HG03159 (cell line): ENCODE data around the gene KIAA1328.
"Not testable (repeated sequence)": the region's sequence is repeated elsewhere in the genome, so short reads cannot be mapped to it uniquely, and the experiment has no call there.

Source experiments
- ATAC-seq: cut with Tn5 transposase; IDR thresholded peaks from one replicate; pipeline ENCODE4 v1.9.1; 2021; ENCODE audit warnings: mild to moderate bottlenecking, moderate library complexity; ENCODE audit not compliant: unreplicated experiment

The KIAA1328 gene

DNA sequence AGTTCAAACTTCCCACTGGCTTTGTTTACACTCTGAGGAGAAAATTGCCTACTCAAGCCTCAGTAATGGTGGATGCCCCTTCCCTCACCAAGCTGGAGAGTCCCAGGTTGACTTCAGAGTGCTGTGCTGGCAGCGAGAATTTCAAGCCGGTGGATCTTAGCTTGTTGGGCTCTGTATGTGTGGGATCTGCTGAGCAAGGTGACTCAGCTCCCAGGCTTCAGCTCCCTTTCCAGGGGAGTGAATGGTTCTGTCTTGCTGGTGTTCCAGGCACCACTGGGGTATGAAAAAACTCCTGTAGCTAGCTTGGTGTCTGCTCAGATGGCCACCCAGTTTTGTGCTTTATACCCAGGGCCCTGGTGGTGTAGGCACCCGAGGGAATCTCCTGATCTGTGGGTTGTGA, 50.9 kb downstream of the KIAA1328 start:
- not testable (repeated sequence) for ATAC-seq

DNA sequence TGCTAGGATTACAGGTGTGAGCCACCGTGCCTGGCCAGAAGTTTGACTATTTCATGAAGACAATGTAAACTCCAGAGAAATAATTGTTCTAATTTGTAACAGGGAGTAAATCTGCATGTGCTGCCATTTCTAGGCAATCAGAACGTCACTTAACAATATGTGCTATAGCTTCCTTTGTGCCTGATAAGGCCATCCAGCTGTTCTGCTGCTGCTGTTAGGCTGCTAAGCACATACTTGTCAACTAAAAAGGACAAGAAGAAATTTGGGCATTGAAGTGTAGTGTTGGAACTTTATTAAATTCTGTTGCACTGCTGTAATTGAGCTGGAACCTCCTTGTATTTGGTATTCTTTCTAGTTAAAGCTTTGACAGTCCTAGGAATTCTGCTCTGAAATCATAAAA, 57.1 kb downstream of the KIAA1328 start:
- no peak for ATAC-seq

- no peak for ATAC-seq
Measured at GRCh38 chr18:36887114-36887513, 58.2 kb downstream of the KIAA1328 start.

- no peak for ATAC-seq
Measured at GRCh38 chr18:36887864-36888263, 58.9 kb downstream of the KIAA1328 start.

DNA sequence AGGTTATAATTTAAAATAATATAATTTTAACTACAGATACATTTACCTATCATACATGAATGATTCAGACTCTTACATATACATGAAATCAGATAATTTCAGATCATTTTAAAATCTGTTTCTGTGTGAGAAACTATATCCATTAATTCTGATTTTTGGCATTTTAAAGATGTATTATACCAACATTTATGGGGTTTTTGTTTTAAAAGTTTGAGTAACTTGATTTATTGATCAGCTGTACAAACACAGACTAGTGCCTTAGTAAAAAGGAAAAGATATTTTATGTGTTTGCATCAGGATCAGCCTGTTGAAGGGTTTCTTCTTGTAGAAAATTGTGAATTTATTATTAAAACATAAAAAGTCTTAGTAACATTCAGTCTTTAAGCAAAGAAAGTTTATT, 59.9 kb downstream of the KIAA1328 start:
- ATAC-seq: no peak

DNA sequence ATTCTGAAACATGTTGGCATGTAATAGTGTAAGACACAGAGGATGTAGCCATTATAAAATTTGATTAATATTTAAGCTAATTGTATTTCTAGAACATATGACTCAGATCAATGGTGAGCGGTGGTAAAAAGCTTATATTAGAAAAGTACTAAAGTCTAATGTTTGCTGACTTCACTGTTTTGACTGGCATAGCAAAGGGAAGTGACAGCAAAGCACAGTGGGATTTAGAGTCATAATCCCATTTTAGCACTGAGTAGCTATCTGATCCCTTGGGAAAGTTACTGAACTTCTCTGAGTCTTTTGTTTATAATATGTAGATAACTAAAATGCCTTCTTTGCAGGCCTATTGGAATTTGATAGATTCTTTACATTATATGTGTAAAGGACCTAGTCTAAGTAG, 60.4 kb downstream of the KIAA1328 start:
- no peak for ATAC-seq

DNA sequence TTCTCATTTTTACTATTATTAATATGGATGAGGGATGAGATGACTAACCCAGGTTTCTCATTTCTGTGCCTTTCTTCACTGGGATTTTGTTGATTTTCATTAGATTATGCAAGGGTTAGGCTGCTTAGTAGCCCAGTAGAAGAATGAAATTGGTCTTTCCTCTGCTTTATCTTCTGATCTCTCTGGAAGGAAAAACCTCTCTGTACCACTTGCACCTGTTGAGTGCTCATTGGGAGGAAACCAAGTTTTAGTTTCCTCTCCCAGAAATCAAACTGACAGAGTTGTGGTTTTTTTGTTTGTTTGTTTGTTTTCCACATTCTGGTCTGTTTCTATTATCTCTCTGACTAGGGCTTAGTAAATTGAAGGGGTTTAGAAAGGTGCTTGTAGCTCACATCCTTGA, 60.8 kb downstream of the KIAA1328 start:
- no peak for ATAC-seq

DNA sequence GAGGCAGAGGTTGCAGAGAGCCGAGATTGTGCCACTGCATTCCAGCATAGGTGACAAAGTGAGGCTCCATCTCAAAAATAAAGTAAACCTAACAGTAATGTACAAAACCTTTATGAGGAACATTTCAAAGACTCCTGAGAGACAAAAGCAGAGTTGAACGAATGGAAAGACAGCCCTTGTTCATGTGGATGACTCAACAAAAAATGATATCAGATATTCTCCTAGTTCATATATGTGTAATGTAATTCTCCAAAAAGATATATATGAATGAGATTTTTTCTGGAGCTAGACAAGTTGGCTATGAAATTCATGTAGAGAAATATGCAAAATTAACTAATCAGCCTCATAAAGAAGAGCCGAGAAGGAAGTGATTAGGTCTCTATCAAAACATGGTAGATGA, 61.7 kb downstream of the KIAA1328 start:
- ATAC-seq: no peak

DNA sequence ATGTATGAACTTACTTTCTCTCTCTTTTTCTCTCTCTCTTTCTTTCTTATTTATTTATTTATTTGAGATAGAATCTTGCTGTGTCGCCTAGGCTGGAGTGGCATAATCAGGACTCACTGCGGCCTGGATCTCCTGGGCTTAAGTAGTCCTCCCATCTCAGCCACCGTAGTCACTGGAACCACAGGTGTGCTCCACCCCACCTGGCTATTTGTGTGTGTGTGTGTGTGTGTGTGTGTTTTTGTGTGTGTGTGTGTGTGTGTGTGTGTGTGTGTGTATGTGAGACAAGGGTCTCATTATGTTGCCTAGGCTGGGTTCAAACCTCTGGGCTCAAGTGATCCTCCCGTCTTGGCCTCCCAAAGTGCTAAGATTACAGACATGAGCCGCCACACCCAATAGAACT, 64.3 kb downstream of the KIAA1328 start:
- no peak for ATAC-seq

DNA sequence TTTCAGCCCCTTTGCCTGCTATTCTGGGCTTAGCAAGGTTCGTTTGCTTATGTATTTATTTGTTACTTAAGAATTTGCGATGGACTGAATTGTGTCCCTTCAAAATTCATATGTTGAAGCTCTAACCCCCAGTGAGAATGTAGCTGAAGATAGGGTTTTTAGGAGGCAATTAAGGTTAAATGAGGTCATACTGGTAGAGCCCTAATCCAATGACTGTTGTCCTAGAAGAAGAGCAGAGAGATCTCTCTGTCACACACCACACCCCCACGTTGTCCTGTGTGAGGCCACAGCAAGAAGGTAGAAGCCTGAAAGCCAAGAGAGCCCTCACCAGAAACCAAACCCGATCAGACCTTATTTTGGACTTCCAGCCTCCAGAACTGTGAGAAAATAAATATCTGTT, 66.7 kb downstream of the KIAA1328 start:
- no peak for ATAC-seq

GRCh38 chr18:36897253-36897652, 68.3 kb downstream of the KIAA1328 start:
- no peak for ATAC-seq

GRCh38 chr18:36899289-36899688, 70.4 kb downstream of the KIAA1328 start:
- ATAC-seq: no peak

DNA sequence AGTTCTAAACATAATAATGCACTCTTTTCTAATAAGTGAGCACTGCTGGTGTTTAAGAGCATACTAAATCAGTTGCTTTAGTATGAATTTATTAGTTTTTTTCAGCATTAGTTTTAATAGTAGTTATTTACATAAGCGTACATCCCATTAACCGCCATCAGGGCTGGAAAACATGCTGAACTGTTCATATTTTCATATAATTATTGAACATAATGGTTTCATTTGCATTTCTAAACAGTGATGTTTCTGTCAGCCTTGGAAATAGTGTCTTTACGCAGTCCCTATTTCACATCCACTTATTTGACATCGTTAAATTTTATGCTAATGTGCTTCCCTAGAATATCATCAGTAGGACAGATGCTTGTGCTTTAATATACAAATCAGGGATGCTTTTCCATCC, 71.5 kb downstream of the KIAA1328 start:
- no peak for ATAC-seq

DNA sequence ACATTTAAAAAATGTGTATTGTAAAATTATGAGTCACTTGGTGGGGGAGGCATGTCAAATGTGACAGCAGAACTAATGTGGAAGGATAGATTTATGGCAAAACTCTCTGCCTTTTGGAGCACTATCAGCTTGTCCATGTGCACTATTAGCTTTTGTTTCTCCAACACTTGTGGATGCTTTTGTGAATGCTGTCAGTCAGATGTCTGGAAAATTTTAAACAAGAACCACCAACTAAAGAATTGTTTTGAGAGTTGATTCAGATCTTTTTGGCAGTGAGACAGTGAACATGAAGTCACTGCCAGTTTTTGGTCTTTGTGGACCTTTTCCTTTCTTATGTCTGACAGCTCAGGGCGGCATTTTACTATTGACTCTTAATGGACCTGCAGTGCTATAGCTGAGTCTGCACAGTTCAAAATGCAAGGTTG, 72.4 kb downstream of the KIAA1328 start:
- ATAC-seq: no peak

DNA sequence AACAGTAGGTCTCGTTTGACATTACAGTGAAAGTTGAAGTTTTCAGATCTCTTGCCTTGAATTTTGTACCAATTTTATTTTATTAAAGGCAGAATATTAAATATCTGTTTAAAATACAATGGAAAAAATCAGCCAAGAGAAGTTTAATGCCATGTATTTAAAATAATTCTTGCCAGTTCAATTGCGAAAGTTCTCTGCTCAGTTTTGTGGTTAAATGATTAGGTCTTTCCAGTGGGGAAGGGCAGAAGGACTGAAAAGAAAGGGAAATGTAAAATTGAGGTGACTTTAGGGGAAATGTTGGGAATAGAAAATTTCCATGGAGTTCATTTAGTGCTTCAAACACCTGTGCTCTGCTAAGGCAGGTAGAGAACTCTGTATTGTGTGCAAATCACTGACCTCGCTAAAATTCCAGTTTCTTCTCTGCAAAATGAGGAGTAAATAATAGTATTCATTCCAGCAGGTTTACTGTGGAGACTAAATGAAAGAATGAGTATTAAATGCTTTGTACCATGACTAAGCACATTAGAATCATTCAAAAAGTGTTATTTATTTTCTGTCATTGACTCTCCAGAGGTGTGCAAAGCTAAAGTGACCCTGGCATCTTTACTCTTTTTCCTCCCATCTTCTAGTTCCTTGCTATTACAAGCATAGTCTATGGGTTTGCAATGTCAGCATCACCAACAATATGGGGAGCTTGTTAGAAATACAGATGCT, 74.4 kb downstream of the KIAA1328 start:
- no peak for ATAC-seq

- ATAC-seq: no peak
Measured at GRCh38 chr18:36905571-36905970, 76.6 kb downstream of the KIAA1328 start.

- not testable (repeated sequence) for ATAC-seq
Measured at GRCh38 chr18:36909282-36909681, 80.4 kb downstream of the KIAA1328 start.

- ATAC-seq: no peak
Measured at GRCh38 chr18:36912887-36913286, 84.0 kb downstream of the KIAA1328 start.

- no peak for ATAC-seq
Measured at GRCh38 chr18:36917907-36918306, 89.0 kb downstream of the KIAA1328 start.

DNA sequence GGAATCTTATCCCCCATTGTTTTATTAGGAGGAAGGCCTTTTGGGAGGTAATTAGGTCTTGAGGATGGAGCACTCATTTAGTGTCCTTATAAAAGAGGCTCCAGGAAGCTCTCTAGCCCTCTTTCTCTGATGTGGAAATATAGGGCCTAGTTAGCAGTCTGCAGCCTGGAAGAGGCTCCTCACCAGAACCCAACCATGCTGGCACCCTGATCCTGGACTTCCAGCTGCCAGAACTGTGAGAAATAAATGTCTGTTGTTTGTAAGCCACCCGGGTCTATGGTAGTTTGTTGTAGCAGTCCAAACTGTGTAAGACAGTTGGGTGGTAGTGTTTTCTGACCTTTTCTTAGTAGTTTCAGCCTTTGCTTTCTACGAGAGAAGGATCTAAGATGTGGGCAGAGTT, 100.7 kb downstream of the KIAA1328 start:
- no peak for ATAC-seq

- no peak for ATAC-seq
Measured at GRCh38 chr18:36931106-36931505, 102.2 kb downstream of the KIAA1328 start.

- no peak for ATAC-seq
Measured at GRCh38 chr18:36933552-36933951, 104.6 kb downstream of the KIAA1328 start.

GRCh38 chr18:36934884-36935283, 106.0 kb downstream of the KIAA1328 start:
- no peak for ATAC-seq
